Heart left ventricle (tissue), 16 donors: ENCODE measurements around the gene RXFP1. TPM values are rescaled to one million over a fixed set of nuclear protein-coding genes. Genes with fewer than 3 reads are reported as not detected.

ENCODE experiments used
- ATAC-seq, 4 donors: fragments of 200-7000 bp; cut with Tn5 transposase; one replicate each; pipeline ENCODE4 v1.9.1; 2020 to 2022; ENCODE audit warnings: moderate library complexity in 4 of 4, mild to moderate bottlenecking in 3 of 4, moderate number of reproducible peaks in 1 of 4
- DNase-seq, 5 donors: peaks; one replicate each; pipeline ENCODE4 v3.0.0-alpha.2; 2020
- H3K27ac ChIP-seq, 12 donors: fragments of 200-600 bp; sonication (generic) in 4 of 12; one replicate each; pipeline versions ENCODE4 v1.5.0 to v1.8.0; 2016 to 2022; ENCODE audit warnings: mild to moderate bottlenecking in 2 of 12
- H3K27me3 ChIP-seq, 9 donors: fragments of 200-600 bp; sonication (generic) in 2 of 9; one replicate each; pipeline versions ENCODE4 v1.5.1 to v1.8.0; 2016 to 2022; ENCODE audit warnings: mild to moderate bottlenecking in 3 of 9
- H3K36me3 ChIP-seq, 9 donors: fragments of 200-600 bp; sonication (generic) in 2 of 9; one replicate each; pipeline versions ENCODE4 v1.5.0 to v1.8.0; 2018 to 2022; ENCODE audit warnings: mild to moderate bottlenecking in 2 of 9
- H3K4me1 ChIP-seq, 12 donors: fragments of 200-600 bp; sonication (generic) in 4 of 12; one replicate each; pipeline versions ENCODE4 v1.5.0 to v1.8.0; 2016 to 2022; ENCODE audit warnings: mild to moderate bottlenecking in 3 of 12
- H3K4me3 ChIP-seq, 12 donors: fragments of 200-600 bp; sonication (generic) in 4 of 12; one replicate each; pipeline versions ENCODE4 v1.5.0 to v1.8.0; 2017 to 2022; ENCODE audit warnings: mild to moderate bottlenecking in 9 of 12, moderate library complexity in 4 of 12
- H3K9me3 ChIP-seq, 12 donors: fragments of 200-600 bp; sonication (generic) in 4 of 12; one replicate each; pipeline versions ENCODE4 v1.5.0 to v1.8.0; 2016 to 2022; ENCODE audit warnings: mild to moderate bottlenecking in 1 of 12
- POLR2A ChIP-seq, 2 donors: fragments of 450-650 bp; IDR thresholded peaks; one replicate each; pipeline ENCODE4 v1.6.1; 2017; ENCODE audit warnings: antibody characterized with exemption in 2 of 2, mild to moderate bottlenecking in 2 of 2, moderate library complexity in 2 of 2
- WGBS, 4 donors: extraction: QIAGEN DNeasy Blood & Tissue Kit in 2 of 4; methylation state at CpG; one replicate each; pipeline versions ENCODE4 v1.1.5 to v1.1.7; 2013 to 2018; 5-methylcytosine and 5-hydroxymethylcytosine counted together
- intact Hi-C, 10 donors: fragments of 100-400 bp; cut with DNase I; formaldehyde crosslinking; loops; one replicate each; pipeline versions ENCODE4 v1.11.1 to v1.14.2; 2022
- polyA plus RNA-seq, 2 donors: library from polyadenylated mRNA; stranded (reverse); fragments of 200-250 nt; gene quantifications; one replicate each; pipeline ENCODE4 v1.2.3, GENCODE V29; 2013
- total RNA-seq, 9 donors: library from RNA; depleted of rRNA in 2 of 9; stranded (reverse); fragments of >200 nt in 2 of 9; fragmentation: NEBNext Ultra II Directional in 3 of 9; extraction: Animal tissue kit (Norgen Biotek cat#: 25700) in 3 of 9; gene quantifications; one replicate each; pipeline versions ENCODE4 v1.1.0 to v1.2.4, GENCODE V29; 2016 to 2023
- TF ChIP-seq, protein P1 (sequence below), 12 donors: fragments of 200-600 bp; sonication (generic) in 4 of 12; IDR thresholded peaks; one replicate each; pipeline versions ENCODE4 v1.5.0 to v1.8.0; 2018 to 2022; ENCODE audit warnings: antibody characterized with exemption in 12 of 12, mild to moderate bottlenecking in 5 of 12
- donor health status: ischemic (EF 13 %, LVEDD 7.1; RV severe dilation, severe dysfunction).
- donor health status: healthy with polysubstance abuse.
- donor health status: DM: no; HTN: yes; CAD: no.
- donor health status: DM: no; HTN: no; CAD: no.
- donor health status: ischemic (EF 25% LVEDD 6.9; RV normal size, moderate dysfunction).
- donor health status: ischemic (EF 25% LVEDD 5.7; RV mildly dilated, moderate dysfunction).
- donor health status: healthy.
- donor health status: DM: yes; HTN: yes; CAD: no.
- donor health status: ischemic (EF 35%, LVEDD 5.7; RV mildly dilated, moderate dysfunction).
- donor health status: nonischemic (EF 11% LVEDD 7.7; RV severe dilation, severe dysfunction).
- donor health status: DM: yes; HTN: yes; CAD: no.
- donor health status: PGD.
- donor health status: ischemic (EF 29% LVEDD 5.4; RV normal size, mild dysfunction).
- donor health status: nonischemic (EF 23%, LVEDD 6.1; RV moderate dilation, normal function).

The RXFP1 gene
- total and polyA plus RNA-seq, 11 donors, result not detected

- Histone ChIP-seq H3K27ac (peak within 1 kb of the TSS; percentile 93 to 98 (median 96)), H3K27me3 (no peaks in the 10 kb centered on the region), H3K9me3 (no peaks in the 10 kb centered on the region), H3K4me3 (peak within 1 kb of the TSS; percentile 61 to 91 (median 80)), H3K4me1 (peaks cover 0 to 47% (median 20%) of the 10 kb centered on the region in 12 donors), H3K36me3 (peaks cover 0 to 8% (median 0%) of the 10 kb centered on the region in 9 donors)
- intact Hi-C loops, result loop anchor here in 2 of 10 donors (5.0 kb wide), 2 partner anchors 95 to 500 kb away; partner anchors contain the start of genes FNIP2 (in 1 of the 2) and GASK1B (in 1 of the 2)
- TF ChIP-seq, protein P1, sequence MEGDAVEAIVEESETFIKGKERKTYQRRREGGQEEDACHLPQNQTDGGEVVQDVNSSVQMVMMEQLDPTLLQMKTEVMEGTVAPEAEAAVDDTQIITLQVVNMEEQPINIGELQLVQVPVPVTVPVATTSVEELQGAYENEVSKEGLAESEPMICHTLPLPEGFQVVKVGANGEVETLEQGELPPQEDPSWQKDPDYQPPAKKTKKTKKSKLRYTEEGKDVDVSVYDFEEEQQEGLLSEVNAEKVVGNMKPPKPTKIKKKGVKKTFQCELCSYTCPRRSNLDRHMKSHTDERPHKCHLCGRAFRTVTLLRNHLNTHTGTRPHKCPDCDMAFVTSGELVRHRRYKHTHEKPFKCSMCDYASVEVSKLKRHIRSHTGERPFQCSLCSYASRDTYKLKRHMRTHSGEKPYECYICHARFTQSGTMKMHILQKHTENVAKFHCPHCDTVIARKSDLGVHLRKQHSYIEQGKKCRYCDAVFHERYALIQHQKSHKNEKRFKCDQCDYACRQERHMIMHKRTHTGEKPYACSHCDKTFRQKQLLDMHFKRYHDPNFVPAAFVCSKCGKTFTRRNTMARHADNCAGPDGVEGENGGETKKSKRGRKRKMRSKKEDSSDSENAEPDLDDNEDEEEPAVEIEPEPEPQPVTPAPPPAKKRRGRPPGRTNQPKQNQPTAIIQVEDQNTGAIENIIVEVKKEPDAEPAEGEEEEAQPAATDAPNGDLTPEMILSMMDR (IDR thresholded peaks at IDR 0.05), result peak; percentile 44 to 84 (median 62)
- peak in 1 of 2 donors; percentile 87 for TF ChIP-seq POLR2A (IDR thresholded peaks at IDR 0.05)
- ATAC-seq, result peak; percentile 92 to 96 (median 95)
- peak; percentile 99 to 100 (median 100) for DNase-seq
- WGBS, 4 donors, result 0 to 2% (median 1%) methylated on average over 48 to 60 of the region's 60 CpGs
Measured at GRCh38 chr4:158671915-158672806, 150.5 kb downstream of the RXFP1 start, which contains the start of gene ETFDH. Gene ETFDH (plus strand): TSS chr4:158672296. CDS start chr4:158672457, 161 bp downstream.

GRCh38 chr4:158673633-158674032, 152.0 kb downstream of the RXFP1 start:
- intact Hi-C loops, result loop anchor here in 2 of 10 donors (5.0 kb wide), 2 partner anchors 94 to 501 kb away; partner anchors contain the start of genes FNIP2 (in 1 of the 2) and GASK1B (in 1 of the 2)
- peak overlapping the region in 2 of 12 donors; percentile 11 to 94 for H3K27ac ChIP-seq
- ATAC-seq, result no peak

GRCh38 chr4:158676076-158676475, 154.4 kb downstream of the RXFP1 start:
- H3K4me1 ChIP-seq, result peaks cover 0 to 38% (median 10%) of the 10 kb centered on the region in 12 donors
- WGBS, 4 donors, result 76 to 85% (median 80%) methylated on average over 5 of the region's 5 CpGs
- intact Hi-C loops, result no loop called here
- H3K36me3 ChIP-seq, result peaks cover 0 to 14% (median 0%) of the 10 kb centered on the region in 9 donors
- ATAC-seq, result no peak
- no peaks in the 10 kb centered on the region for H3K27me3 ChIP-seq
- H3K9me3 ChIP-seq, result no peaks in the 10 kb centered on the region
- no peak for DNase-seq
- no peak overlapping the region for H3K27ac ChIP-seq
- TF ChIP-seq POLR2A (IDR thresholded peaks at IDR 0.05), result no peak
- TF ChIP-seq, protein P1 (IDR thresholded peaks at IDR 0.05), result no peak
- no peak overlapping the region for H3K4me3 ChIP-seq

More at GRCh38 chr4:158673633-158674032, 152.0 kb downstream of the RXFP1 start:
- DNase-seq, result no peak
- H3K4me1 ChIP-seq, result peaks cover 0 to 47% (median 20%) of the 10 kb centered on the region in 12 donors
- H3K36me3 ChIP-seq, result peaks cover 0 to 8% (median 0%) of the 10 kb centered on the region in 9 donors
- WGBS, 4 donors, result 48 to 64% (median 58%) methylated on average over 3 of the region's 3 CpGs
- H3K27me3 ChIP-seq, result no peaks in the 10 kb centered on the region
- H3K4me3 ChIP-seq, result peak overlapping the region in 6 of 12 donors; percentile 68 to 91 (median 80)
- H3K9me3 ChIP-seq, result no peaks in the 10 kb centered on the region
- TF ChIP-seq, protein P1 (IDR thresholded peaks at IDR 0.05), result no peak
- no peak for TF ChIP-seq POLR2A (IDR thresholded peaks at IDR 0.05)

- DNase-seq, result no peak
- Histone ChIP-seq H3K9me3 (no peaks in the 10 kb centered on the region), H3K4me1 (peaks cover 0 to 28% (median 1%) of the 10 kb centered on the region in 12 donors), H3K4me3 (no peak overlapping the region), H3K27me3 (no peaks in the 10 kb centered on the region), H3K36me3 (peaks cover 0 to 40% (median 12%) of the 10 kb centered on the region in 9 donors), H3K27ac (no peak overlapping the region)
- ATAC-seq, result no peak
- TF ChIP-seq, protein P1 (IDR thresholded peaks at IDR 0.05), result no peak
- no peak for TF ChIP-seq POLR2A (IDR thresholded peaks at IDR 0.05)
- intact Hi-C loops, result no loop called here
- 95 to 98% (median 96%) methylated on average over 2 of the region's 2 CpGs for WGBS, 4 donors
Measured at GRCh38 chr4:158678767-158679166, 157.1 kb downstream of the RXFP1 start.
